GM18520 (cell line): ENCODE data around the gene CCL26.
"Not testable (repeated sequence)": the region's sequence is repeated elsewhere in the genome, so short reads cannot be mapped to it uniquely, and the experiment has no call there.

Source experiments
- ATAC-seq: cut with Tn5 transposase; IDR thresholded peaks from one replicate; pipeline ENCODE4 v1.9.1; 2021; ENCODE audit not compliant: unreplicated experiment

CCL26 gene

DNA sequence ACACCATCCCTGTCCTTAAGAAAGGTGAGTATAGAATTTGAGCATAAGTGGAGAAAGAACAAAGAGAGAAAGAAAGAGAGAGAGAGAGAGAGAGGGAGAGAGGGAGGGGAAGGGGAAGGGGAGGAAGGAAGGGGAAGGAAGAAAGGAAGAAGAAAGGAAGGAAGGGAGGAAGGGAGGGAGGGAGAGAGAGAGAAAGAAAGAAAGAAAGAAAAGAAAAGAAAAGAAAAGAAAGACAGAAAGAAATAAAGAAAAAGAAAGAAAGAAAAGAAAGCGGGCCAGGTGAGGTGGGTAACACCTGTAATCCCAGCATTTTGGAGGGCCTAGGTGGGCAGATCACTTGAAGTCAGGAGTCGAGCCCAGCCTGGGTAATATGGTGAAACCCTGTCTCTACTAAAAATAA lies 21.7 kb upstream of the CCL26 start:
- ATAC-seq = no peak

GRCh38 chr7:75792567-75792966 lies 20.6 kb upstream of the CCL26 start:
- not testable (repeated sequence) for ATAC-seq

DNA sequence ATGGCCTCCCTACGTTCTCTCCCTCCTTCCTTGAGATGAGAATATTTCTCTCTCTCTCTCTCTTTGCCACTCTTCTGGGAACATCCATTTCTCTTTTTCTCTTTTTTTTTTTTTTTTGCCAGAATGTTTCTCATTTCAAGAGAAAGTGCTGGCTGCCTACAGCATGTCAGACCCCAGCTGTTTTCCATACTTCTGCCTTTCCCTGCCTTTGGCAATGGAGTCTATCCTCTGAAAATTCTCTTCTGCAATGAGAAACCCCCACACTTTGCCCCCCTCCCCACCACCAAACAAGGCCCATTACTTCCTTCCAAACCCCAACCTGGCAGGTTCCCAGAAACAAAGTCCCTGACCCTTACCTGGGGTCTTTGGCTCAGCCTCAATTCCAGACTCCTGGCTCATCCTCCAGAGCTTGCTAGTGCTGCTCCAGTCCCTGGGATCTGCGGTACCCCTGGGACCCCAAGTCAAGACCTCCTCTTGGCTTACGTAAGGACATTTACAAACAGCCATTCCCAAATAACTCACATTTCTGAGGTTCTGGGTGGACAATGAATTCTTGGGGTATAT lies 17.4 kb upstream of the CCL26 start:
- no peak for ATAC-seq

- ATAC-seq = not testable (repeated sequence)
Observed at GRCh38 chr7:75788154-75788847, 16.3 kb upstream of the CCL26 start.

DNA sequence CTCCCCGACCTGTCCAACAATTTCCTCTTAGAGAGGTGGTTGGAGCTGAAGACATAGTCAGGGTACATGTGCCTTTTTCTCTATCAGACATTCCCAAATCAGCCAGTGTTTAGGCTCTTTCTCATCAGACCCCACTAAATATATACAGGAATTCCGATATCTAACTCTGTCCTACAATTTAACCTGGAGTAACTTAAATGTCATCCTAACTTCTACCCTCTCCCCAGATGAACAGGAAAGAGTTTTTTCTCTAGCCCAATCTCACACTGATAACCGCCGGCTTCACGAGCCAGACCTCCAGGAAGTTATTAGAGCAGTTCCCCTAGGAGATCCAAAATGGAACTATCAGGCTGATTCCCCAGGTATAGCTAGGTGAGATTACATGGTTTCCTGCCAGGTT lies 11.0 kb upstream of the CCL26 start:
- ATAC-seq = not testable (repeated sequence)

- ATAC-seq = not testable (repeated sequence)
Observed at GRCh38 chr7:75780647-75781273, 8.7 kb upstream of the CCL26 start.

- ATAC-seq = not testable (repeated sequence)
Observed at GRCh38 chr7:75779516-75779915, 7.5 kb upstream of the CCL26 start.

DNA sequence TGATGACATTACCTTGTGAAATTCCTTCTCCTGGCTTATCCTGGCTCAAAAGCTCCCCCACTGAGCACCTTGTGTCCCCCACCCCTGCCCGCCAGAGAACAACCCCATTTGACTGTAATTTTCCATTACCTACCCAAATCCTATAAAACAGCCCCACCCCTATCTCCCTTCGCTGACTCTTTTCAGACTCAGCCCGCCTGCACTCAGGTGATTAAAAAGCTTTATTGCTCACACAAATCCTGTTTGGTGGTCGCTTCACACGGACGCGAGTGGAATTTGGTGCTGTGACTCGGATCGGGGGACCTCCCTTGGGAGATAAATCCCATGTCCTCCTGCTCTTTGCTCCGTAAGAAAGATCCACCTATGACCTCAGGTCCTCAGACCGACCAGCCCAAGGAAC lies 7.0 kb upstream of the CCL26 start:
- ATAC-seq = not testable (repeated sequence)

GRCh38 chr7:75776295-75776971 lies 4.4 kb upstream of the CCL26 start:
- no peak for ATAC-seq

DNA sequence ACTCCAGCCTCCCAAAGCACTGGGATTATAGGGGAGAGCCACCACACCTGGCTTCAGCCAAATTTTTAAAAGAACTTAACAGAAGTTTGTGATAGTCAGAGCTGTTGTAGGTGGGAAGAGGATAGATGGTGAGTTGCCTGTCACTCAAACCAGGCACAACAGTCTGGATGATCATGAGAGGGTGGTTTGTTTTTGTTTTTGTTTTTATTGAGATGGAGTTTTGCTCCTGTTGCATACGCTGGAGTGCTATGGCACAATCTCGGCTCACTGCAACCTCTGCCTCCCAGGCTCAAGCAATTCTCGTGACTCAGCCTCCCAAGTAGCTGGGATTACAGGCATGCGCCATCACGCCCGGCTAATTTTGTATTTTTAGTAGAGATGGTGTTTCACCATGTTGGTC lies 1.9 kb upstream of the CCL26 start:
- not testable (repeated sequence) for ATAC-seq

DNA sequence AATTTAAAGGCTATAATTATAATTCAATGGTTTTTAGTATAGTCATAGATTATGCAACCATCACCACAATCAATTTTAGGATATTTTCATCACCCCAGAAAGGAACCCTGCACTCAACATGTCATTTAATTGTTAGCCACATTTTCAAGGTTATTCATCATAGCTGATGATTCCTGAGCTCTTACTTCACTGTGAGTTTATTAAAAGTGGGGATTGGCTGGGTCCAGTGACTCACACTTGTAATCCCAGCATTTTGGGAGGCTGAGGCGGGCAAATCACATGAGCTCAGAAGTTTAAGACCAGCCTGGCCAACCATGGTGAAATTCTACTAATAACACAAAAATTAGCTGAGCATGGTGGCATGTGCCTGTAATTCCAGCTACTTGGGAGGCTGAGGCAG lies 787 bp downstream of the CCL26 start:
- ATAC-seq = no peak

DNA sequence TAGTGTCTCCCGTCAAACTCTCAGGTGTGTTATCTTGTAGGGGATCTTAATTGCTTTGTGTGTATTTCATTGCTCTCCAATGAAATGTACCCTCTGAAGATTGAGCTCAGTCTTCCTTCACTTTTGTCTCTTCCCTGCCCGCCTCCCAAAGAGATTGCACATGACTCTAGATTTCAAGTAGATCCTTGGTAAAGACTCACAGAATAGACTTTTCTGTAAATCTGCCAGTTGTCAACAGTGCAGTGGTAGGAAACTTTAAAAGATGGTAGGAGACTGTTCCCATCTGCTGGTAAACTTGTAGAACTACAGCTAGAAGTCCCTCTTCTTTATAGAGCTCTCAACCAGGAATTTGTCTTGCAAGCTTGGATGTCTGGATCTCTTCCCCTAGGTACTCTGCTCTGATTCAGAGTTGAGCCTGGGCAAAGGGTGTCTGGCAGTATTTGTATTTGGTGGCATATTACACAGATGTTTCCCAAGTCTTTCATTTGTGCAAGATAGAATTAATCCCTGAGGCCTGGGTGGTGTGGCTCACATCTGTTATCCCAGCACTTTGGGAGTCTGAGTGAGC lies 9.6 kb downstream of the CCL26 start:
- ATAC-seq = no peak

- not testable (repeated sequence) for ATAC-seq
Observed at GRCh38 chr7:75761801-75762200, 10.2 kb downstream of the CCL26 start.

- ATAC-seq = no peak
Observed at GRCh38 chr7:75758491-75758890, 13.5 kb downstream of the CCL26 start.

DNA sequence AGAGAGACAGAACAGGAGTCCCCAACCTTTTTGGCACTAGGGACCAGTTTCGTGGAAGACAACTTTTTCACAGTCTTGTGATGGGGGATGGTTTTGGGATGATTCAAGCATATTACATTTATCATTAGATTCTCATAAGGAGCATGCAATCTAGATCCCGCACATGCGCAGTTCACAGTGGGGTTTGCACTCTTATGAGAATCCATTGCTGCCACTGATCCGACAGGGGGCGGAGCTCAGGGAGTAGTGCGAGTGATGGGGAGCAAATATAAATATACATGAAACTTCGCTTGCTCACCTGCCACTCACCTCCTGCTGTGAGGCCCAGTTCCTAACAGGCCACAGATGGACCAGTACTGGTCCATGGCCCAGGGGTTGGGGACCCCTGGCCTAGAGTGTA lies 14.2 kb downstream of the CCL26 start:
- no peak for ATAC-seq

- ATAC-seq = no peak
Observed at GRCh38 chr7:75756991-75757676, 14.9 kb downstream of the CCL26 start.

DNA sequence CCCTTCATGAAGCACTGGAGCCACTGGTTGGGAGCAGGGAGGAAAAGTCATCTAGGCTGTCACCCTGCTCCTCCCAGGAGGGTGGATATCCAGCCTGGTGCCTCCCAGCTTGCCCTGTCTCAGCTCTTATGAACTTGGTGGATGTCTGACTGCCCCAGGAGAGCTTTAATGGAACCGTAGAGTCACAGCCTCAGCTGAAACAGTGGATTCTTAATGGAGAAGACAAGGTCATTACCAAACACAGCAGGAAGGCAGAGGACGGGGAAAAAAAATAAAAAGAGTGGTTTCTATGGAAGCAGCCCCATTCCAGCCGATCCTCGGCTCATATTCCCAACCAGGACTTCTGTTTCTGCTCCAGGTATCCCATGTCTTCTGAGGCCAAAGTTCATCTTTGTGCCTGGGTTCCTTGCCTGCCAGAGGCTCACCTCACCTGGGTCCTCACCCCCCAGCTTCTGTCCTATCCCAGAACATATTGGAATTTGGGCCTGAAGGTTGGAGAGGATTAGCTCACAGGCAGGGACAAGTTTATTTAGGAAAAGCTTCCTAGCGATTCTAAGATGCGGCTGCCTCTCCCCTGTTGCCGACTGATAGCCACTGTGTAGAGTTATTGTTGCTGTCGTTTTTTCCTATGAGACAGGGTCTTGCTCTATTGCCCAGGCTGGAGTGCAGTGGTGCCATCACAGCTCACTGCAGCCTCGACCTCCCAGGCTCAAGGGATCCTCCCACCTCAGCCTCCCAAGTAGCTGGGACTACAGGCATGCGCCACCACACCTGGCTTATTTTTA lies 15.6 kb downstream of the CCL26 start:
- no peak for ATAC-seq

DNA sequence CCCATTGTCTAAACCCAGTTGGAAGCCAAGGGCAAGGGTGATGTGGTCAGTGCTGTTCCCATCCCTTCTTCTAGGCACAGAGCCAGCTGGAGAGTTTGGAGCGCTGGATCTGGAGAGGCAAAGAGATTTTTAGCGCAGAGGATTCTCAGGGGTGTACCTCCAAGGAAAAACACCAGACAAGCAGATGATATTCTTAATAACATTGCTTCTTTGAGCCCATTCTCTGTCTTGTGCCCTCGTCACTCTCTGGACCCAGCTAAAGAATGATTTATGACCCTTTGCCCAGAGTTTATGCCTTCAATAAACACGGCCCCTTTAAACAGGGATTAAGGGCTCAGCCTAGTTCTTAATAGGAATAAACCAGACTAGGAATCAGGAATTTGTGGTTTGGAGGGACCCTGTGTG lies 28.6 kb downstream of the CCL26 start:
- ATAC-seq = no peak

GRCh38 chr7:75740846-75741497 lies 31.0 kb downstream of the CCL26 start:
- no peak for ATAC-seq
